ENCODE measurements around the gene APOBEC3G. TPM values are rescaled to one million over a fixed set of nuclear protein-coding genes. Genes with fewer than 3 reads are reported as not detected.

The APOBEC3G gene
- total RNA-seq, 3 donors from 2014 or later: 7.2 to 14.1 (median 13.3) TPM

DNA sequence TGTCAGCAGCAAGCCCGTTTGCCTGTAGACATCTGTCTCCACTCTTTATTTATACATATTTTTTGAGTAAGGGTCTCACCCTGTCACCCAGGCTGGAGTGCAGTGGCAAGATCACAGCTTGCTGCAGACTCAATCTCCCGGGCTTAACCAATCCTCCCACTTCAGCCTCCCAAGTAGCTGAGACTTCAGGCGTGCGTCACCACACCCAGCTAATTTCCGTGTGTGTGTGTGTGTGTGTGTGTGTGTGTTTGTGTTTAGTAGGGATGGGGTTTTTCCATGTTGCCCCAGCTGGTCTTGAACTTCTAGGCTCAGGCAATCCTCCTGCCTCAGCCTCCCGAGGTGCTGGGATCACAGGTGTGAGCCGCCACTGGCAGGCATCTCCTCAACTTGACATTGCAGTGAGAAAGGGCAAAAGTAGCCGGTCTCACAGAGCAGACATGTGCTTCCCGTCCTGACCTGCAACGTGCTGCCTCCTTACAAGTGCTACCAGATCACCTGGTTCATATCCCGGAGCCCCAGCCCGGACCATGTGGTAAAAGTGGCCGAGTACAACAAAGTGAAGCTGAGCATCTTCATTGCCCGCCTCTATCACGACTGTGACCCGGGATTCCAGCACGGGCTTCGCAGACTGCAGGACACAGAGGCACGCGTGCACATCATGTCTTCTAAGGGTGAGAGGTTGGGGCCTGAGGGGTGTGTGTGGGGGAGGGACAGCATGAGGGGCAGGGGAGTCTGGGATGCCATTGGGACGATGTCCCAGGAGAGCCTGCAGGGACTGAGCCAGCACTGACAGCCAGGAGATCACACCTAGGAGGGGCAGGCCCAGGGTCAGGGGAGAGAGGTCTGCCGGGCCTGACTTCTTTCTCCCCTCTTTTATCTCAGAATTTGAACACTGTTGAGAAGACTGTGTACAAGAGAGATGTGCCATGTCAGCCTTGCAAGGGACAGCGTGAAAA, 14.3 kb downstream of the APOBEC3G start:
- H3K4me3 ChIP-seq: no peak overlapping the region
- intact Hi-C loops (cut with DNase I; ENCODE audit: low total_unique reads): loop anchor here (2.0 kb wide), 1 partner anchor 27 kb away; no protein-coding TSS in a partner anchor
- H3K9me3 ChIP-seq: no peaks in the 10 kb centered on the region
- H3K36me3 ChIP-seq: no peaks in the 10 kb centered on the region
- H3K27ac ChIP-seq: peak overlapping the region in 1 of 2 donors; percentile 3
- no peak for TF ChIP-seq POLR2AphosphoS5 (IDR thresholded peaks at IDR 0.05)
- TF ChIP-seq POLR2A (IDR thresholded peaks at IDR 0.05): no peak
- TF ChIP-seq, protein P1, sequence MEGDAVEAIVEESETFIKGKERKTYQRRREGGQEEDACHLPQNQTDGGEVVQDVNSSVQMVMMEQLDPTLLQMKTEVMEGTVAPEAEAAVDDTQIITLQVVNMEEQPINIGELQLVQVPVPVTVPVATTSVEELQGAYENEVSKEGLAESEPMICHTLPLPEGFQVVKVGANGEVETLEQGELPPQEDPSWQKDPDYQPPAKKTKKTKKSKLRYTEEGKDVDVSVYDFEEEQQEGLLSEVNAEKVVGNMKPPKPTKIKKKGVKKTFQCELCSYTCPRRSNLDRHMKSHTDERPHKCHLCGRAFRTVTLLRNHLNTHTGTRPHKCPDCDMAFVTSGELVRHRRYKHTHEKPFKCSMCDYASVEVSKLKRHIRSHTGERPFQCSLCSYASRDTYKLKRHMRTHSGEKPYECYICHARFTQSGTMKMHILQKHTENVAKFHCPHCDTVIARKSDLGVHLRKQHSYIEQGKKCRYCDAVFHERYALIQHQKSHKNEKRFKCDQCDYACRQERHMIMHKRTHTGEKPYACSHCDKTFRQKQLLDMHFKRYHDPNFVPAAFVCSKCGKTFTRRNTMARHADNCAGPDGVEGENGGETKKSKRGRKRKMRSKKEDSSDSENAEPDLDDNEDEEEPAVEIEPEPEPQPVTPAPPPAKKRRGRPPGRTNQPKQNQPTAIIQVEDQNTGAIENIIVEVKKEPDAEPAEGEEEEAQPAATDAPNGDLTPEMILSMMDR (IDR thresholded peaks at IDR 0.05): no peak
- no peak for DNase-seq (ENCODE audit: low spot score in 2 of 2)
- no peaks in the 10 kb centered on the region for H3K27me3 ChIP-seq
- H3K4me1 ChIP-seq: no peaks in the 10 kb centered on the region

GRCh38 chr22:39092111-39092862, 15.2 kb downstream of the APOBEC3G start:
- no peak for DNase-seq (ENCODE audit: low spot score in 2 of 2)
- H3K4me1 ChIP-seq: peaks cover 0 to 3% of the 10 kb centered on the region in 2 donors
- H3K4me3 ChIP-seq: no peak overlapping the region
- H3K36me3 ChIP-seq: no peaks in the 10 kb centered on the region
- H3K9me3 ChIP-seq: no peaks in the 10 kb centered on the region
- H3K27me3 ChIP-seq: no peaks in the 10 kb centered on the region
- TF ChIP-seq, protein P1 (IDR thresholded peaks at IDR 0.05): no peak
- no peak for TF ChIP-seq POLR2AphosphoS5 (IDR thresholded peaks at IDR 0.05)
- no peak for TF ChIP-seq POLR2A (IDR thresholded peaks at IDR 0.05)
- no peak overlapping the region for H3K27ac ChIP-seq
- intact Hi-C loops (cut with DNase I; ENCODE audit: low total_unique reads): no loop called here

- Histone ChIP-seq H3K27me3 (no peaks in the 10 kb centered on the region), H3K36me3 (no peaks in the 10 kb centered on the region), H3K9me3 (no peaks in the 10 kb centered on the region), H3K4me3 (no peak overlapping the region), H3K27ac (no peak overlapping the region), H3K4me1 (peaks cover 0 to 5% of the 10 kb centered on the region in 2 donors)
- TF ChIP-seq POLR2A (IDR thresholded peaks at IDR 0.05) (no peak), POLR2AphosphoS5 (IDR thresholded peaks at IDR 0.05) (no peak)
- TF ChIP-seq, protein P1 (IDR thresholded peaks at IDR 0.05): no peak
- no peak for DNase-seq (ENCODE audit: low spot score in 2 of 2)
- intact Hi-C loops (cut with DNase I; ENCODE audit: low total_unique reads): no loop called here
These were observed 17.8 kb downstream of the APOBEC3G start for GRCh38 chr22:39094717-39095389.

GRCh38 chr22:39095971-39096370, 18.9 kb downstream of the APOBEC3G start:
- Histone ChIP-seq H3K36me3 (no peaks in the 10 kb centered on the region), H3K4me3 (no peak overlapping the region), H3K27ac (no peak overlapping the region), H3K4me1 (peaks cover 0 to 5% of the 10 kb centered on the region in 2 donors), H3K9me3 (no peaks in the 10 kb centered on the region), H3K27me3 (no peaks in the 10 kb centered on the region)
- DNase-seq (ENCODE audit: low spot score in 2 of 2): no peak
- TF ChIP-seq, protein P1 (IDR thresholded peaks at IDR 0.05): no peak
- TF ChIP-seq POLR2AphosphoS5 (IDR thresholded peaks at IDR 0.05) (no peak), POLR2A (IDR thresholded peaks at IDR 0.05) (no peak)
- intact Hi-C loops (cut with DNase I; ENCODE audit: low total_unique reads): no loop called here

Data from breast epithelium (tissue), 4 donors.